OCI-LY1 (cell line): ENCODE data around the gene AKT2.
"Not testable (repeated sequence)": the region's sequence is repeated elsewhere in the genome, so short reads cannot be mapped to it uniquely, and the experiment has no call there.

ENCODE experiments used
- H2AFZ ChIP-seq: fragments of 200-600 bp; sonication (generic), shearing (Covaris generic); 2 replicates; pipeline ENCODE4 v1.6.0; 2014; ENCODE audit warnings: antibody characterized with exemption, mild to moderate bottlenecking, low read length
- H3F3A ChIP-seq: fragments of 200-600 bp; sonication (generic), shearing (Covaris generic); 2 replicates; pipeline ENCODE4 v1.6.0; 2014; ENCODE audit warnings: mild to moderate bottlenecking, antibody characterized with exemption, low read length, moderate library complexity; ENCODE audit not compliant: insufficient read depth
- H3K27ac ChIP-seq: fragments of 200-600 bp; sonication (generic); 2 replicates; pipeline ENCODE4 v1.5.1; 2014; ENCODE audit warnings: low read length, mixed run types, mild to moderate bottlenecking, low read depth; ENCODE audit not compliant: poor library complexity, severe bottlenecking
- H3K27me3 ChIP-seq: fragments of 200-600 bp; sonication (generic); 2 replicates; pipeline ENCODE4 v1.6.0; 2014; ENCODE audit warnings: antibody characterized with exemption, mild to moderate bottlenecking, low read length, moderate library complexity; ENCODE audit not compliant: insufficient read depth
- H3K36me3 ChIP-seq: fragments of 200-600 bp; sonication (generic); 2 replicates; pipeline ENCODE4 v1.6.1; 2014; ENCODE audit warnings: mild to moderate bottlenecking, antibody characterized with exemption, low read length, moderate library complexity, mixed read lengths; ENCODE audit not compliant: insufficient read depth
- H3K4me1 ChIP-seq: fragments of 200-600 bp; sonication (generic); 2 replicates; pipeline ENCODE4 v1.5.1; 2014; ENCODE audit warnings: mild to moderate bottlenecking, low read length, moderate library complexity; ENCODE audit not compliant: insufficient read depth, severe bottlenecking
- H3K4me2 ChIP-seq: fragments of 200-600 bp; sonication (generic), shearing (Covaris generic); 2 replicates; pipeline ENCODE4 v1.6.1; 2014; ENCODE audit warnings: low read length
- H3K4me3 ChIP-seq: fragments of 200-600 bp; sonication (generic); 2 replicates; pipeline ENCODE4 v1.5.1; 2014; ENCODE audit warnings: low read length, low read depth, mild to moderate bottlenecking, mixed read lengths; ENCODE audit not compliant: poor library complexity, severe bottlenecking
- H3K79me2 ChIP-seq: fragments of 200-600 bp; shearing (Covaris generic); 2 replicates; pipeline ENCODE4 v1.6.1; 2016; ENCODE audit warnings: mixed run types, low read length, mixed read lengths; ENCODE audit not compliant: insufficient read depth
- H3K9ac ChIP-seq: fragments of 200-600 bp; sonication (generic), shearing (Covaris generic); 2 replicates; pipeline ENCODE4 v1.6.1; 2014; ENCODE audit warnings: mild to moderate bottlenecking, low read length, mixed read lengths
- H3K9me2 ChIP-seq: fragments of 200-600 bp; sonication (generic), shearing (Covaris generic); 2 replicates; pipeline ENCODE4 v1.6.1; 2014; ENCODE audit warnings: low read depth, mild to moderate bottlenecking, low read length, mixed read lengths
- H3K9me3 ChIP-seq: fragments of 200-600 bp; shearing (Covaris generic); 2 replicates; pipeline ENCODE4 v1.6.1; 2014; ENCODE audit warnings: low read length, mixed read lengths
- H4K20me1 ChIP-seq: fragments of 200-600 bp; sonication (generic), shearing (Covaris generic); 2 replicates; pipeline ENCODE4 v1.6.0; 2016; ENCODE audit warnings: mild to moderate bottlenecking, low read length; ENCODE audit not compliant: insufficient read depth
- CTCF ChIP-seq: fragments of 200-600 bp; sonication (generic), shearing (Covaris generic); IDR thresholded peaks from 2 replicates; pipeline ENCODE4 v1.5.1; 2017; ENCODE audit warnings: mild to moderate bottlenecking, antibody characterized with exemption, low read length, moderate library complexity, mixed read lengths
- EZH2 ChIP-seq: fragments of 200-600 bp; sonication (generic), shearing (Covaris generic); IDR thresholded peaks from 2 replicates; pipeline ENCODE4 v1.8.0; 2017; ENCODE audit warnings: borderline replicate concordance, mixed run types, mild to moderate bottlenecking, antibody characterized with exemption, low read length, moderate library complexity, mixed read lengths

The AKT2 gene

GRCh38 chr19:40284501-40285352 is at the start of gene AKT2:
TSS of gene AKT2 (minus strand) at chr19:40285345. CDS start at chr19:40265267, 20,078 bp downstream.
- no peak for TF ChIP-seq CTCF
- H3K27me3 ChIP-seq: no peaks in the 10 kb centered on the region
- 0 out of 2 replicates have a peak, but pooled peaks cover 5% of the 10 kb centered on the region for H3F3A ChIP-seq
- peak within 1 kb of the TSS; percentile 97 for H3K4me3 ChIP-seq
- H3K27ac ChIP-seq: peak within 1 kb of the TSS; percentile 97
- H3K9ac ChIP-seq: peak within 1 kb of the TSS; percentile 98
- H3K79me2 ChIP-seq: peaks cover 36% of the 10 kb centered on the region
- H2AFZ ChIP-seq: no peak within 1 kb of the TSS
- H3K9me2 ChIP-seq: no peaks in the 10 kb centered on the region
- H3K36me3 ChIP-seq: no peaks in the 10 kb centered on the region; the same call in 1 of the 2 replicates
- H3K9me3 ChIP-seq: no peaks in the 10 kb centered on the region
- H3K4me2 ChIP-seq: peak within 1 kb of the TSS; percentile 95
- no peaks in the 10 kb centered on the region for H4K20me1 ChIP-seq
- peaks cover 62% of the 10 kb centered on the region for H3K4me1 ChIP-seq

DNA sequence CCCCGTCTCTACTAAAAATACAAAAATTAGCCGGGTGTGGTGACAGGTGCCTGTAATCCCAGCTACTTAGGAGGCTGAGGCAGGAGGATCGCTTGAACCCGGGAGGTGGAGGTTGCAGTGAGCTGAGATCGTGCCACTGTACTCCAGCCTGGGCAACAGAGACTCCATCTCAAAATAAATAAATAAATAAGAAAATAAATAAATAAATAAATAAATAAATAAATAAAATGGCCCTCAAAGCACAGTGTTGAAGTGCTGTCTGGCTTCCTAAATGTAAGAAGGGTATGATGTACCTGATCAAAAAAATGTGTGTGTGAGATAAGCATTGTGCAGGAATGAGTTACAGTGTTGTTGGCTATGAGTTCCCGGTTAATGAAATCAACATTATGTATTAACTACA is 47.9 kb upstream of the AKT2 start:
- not testable (repeated sequence) for H2AFZ ChIP-seq, H3K27ac ChIP-seq, H4K20me1 ChIP-seq, H3K27me3 ChIP-seq, H3K4me2 ChIP-seq, H3K9ac ChIP-seq, H3K4me3 ChIP-seq, H3K4me1 ChIP-seq, H3K79me2 ChIP-seq, H3F3A ChIP-seq, H3K9me3 ChIP-seq, H3K9me2 ChIP-seq
- peaks cover 78% of the 10 kb centered on the region for H3K36me3 ChIP-seq

GRCh38 chr19:40332669-40333068 is 47.5 kb upstream of the AKT2 start:
- TF ChIP-seq CTCF: no peak
- TF ChIP-seq EZH2: no peak
- Histone ChIP-seq H3K4me3 (no peak overlapping the region), H3K27me3 (no peaks in the 10 kb centered on the region), H3F3A (no peaks in the 10 kb centered on the region), H4K20me1 (no peaks in the 10 kb centered on the region), H3K79me2 (no peaks in the 10 kb centered on the region), H3K9me3 (no peaks in the 10 kb centered on the region), H3K27ac (no peak overlapping the region), H3K36me3 (peaks cover 79% of the 10 kb centered on the region), H3K9me2 (no peaks in the 10 kb centered on the region), H2AFZ (no peak overlapping the region), H3K9ac (no peak overlapping the region), H3K4me2 (no peak overlapping the region), H3K4me1 (no peaks in the 10 kb centered on the region)

DNA sequence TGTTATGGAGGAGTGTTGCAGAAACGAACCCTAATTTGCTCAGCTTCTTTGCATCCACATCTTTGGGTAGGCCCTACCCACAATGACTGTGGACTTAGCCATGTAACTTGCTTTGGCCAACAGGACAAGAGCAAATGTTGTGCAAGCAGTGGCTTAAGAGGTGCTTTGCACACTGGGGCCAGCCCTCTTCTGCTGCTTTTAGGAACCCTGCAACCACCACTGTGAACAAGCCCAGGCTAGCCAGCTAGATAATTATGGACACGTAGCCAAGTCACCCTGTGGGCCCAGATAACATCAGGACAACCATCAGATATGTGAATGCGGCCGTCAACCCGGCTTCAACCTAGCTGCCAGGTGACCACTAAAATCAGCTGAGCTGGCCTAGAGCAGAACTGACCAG is 45.9 kb upstream of the AKT2 start:
- Histone ChIP-seq H3K4me3 (no peak overlapping the region), H3K9ac (no peak overlapping the region), H4K20me1 (no peaks in the 10 kb centered on the region), H3K27ac (no peak overlapping the region), H3K9me3 (no peaks in the 10 kb centered on the region), H3K27me3 (no peaks in the 10 kb centered on the region), H3K36me3 (peaks cover 86% of the 10 kb centered on the region), H3F3A (no peaks in the 10 kb centered on the region), H2AFZ (no peak overlapping the region), H3K79me2 (no peaks in the 10 kb centered on the region), H3K4me1 (no peaks in the 10 kb centered on the region), H3K4me2 (no peak overlapping the region), H3K9me2 (no peaks in the 10 kb centered on the region)
- TF ChIP-seq EZH2: no peak
- no peak for TF ChIP-seq CTCF
